Heart left ventricle (tissue), 13 donors: ENCODE measurements around the gene CDH3.

Source experiments
- CTCF ChIP-seq, 12 donors: fragments of 200-600 bp; sonication (generic) in 4 of 12; IDR thresholded peaks; one replicate each; pipeline versions ENCODE4 v1.5.0 to v1.8.0; 2018 to 2022; ENCODE audit warnings: antibody characterized with exemption in 12 of 12, mild to moderate bottlenecking in 5 of 12
- POLR2A ChIP-seq, 2 donors: fragments of 450-650 bp; IDR thresholded peaks; one replicate each; pipeline ENCODE4 v1.6.1; 2017; ENCODE audit warnings: antibody characterized with exemption in 2 of 2, mild to moderate bottlenecking in 2 of 2, moderate library complexity in 2 of 2
- donor health status: ischemic (EF 13 %, LVEDD 7.1; RV severe dilation, severe dysfunction).
- donor health status: DM: no; HTN: yes; CAD: no.
- donor health status: DM: no; HTN: no; CAD: no.
- donor health status: ischemic (EF 25% LVEDD 6.9; RV normal size, moderate dysfunction).
- donor health status: ischemic (EF 25% LVEDD 5.7; RV mildly dilated, moderate dysfunction).
- donor health status: ischemic (EF 35%, LVEDD 5.7; RV mildly dilated, moderate dysfunction).
- donor health status: nonischemic (EF 11% LVEDD 7.7; RV severe dilation, severe dysfunction).
- donor health status: DM: yes; HTN: yes; CAD: no.
- donor health status: PGD.
- donor health status: ischemic (EF 29% LVEDD 5.4; RV normal size, mild dysfunction).
- donor health status: nonischemic (EF 23%, LVEDD 6.1; RV moderate dilation, normal function).

- TF ChIP-seq CTCF (IDR thresholded peaks at IDR 0.05), result no peak
- TF ChIP-seq POLR2A (IDR thresholded peaks at IDR 0.05), result no peak
These were observed 86.5 kb downstream of the CDH3 start for GRCh38 chr16:68731637-68732036.
